Retinal pigment epithelial cell (primary cell): ENCODE measurements around the gene DSP.

Source experiments
- DNase-seq: peaks from one replicate; pipeline ENCODE4 v3.0.0-alpha.2; 2010; ENCODE audit warnings: low read depth
- H3K4me3 ChIP-seq: 2 replicates; pipeline ENCODE4 v1.5.1; 2011; ENCODE audit warnings: mild to moderate bottlenecking, low read length, control low read depth, moderate library complexity
- TF ChIP-seq, protein P1 (sequence below): conservative IDR thresholded peaks from 2 replicates; pipeline ENCODE4 v1.5.1; 2011; ENCODE audit warnings: low read depth, low read length, control low read depth, inconsistent platforms

The DSP gene

GRCh38 chr6:7522873-7523272 is 18.6 kb upstream of the DSP start:
- H3K4me3 ChIP-seq = no peak overlapping the region
- TF ChIP-seq, protein P1, sequence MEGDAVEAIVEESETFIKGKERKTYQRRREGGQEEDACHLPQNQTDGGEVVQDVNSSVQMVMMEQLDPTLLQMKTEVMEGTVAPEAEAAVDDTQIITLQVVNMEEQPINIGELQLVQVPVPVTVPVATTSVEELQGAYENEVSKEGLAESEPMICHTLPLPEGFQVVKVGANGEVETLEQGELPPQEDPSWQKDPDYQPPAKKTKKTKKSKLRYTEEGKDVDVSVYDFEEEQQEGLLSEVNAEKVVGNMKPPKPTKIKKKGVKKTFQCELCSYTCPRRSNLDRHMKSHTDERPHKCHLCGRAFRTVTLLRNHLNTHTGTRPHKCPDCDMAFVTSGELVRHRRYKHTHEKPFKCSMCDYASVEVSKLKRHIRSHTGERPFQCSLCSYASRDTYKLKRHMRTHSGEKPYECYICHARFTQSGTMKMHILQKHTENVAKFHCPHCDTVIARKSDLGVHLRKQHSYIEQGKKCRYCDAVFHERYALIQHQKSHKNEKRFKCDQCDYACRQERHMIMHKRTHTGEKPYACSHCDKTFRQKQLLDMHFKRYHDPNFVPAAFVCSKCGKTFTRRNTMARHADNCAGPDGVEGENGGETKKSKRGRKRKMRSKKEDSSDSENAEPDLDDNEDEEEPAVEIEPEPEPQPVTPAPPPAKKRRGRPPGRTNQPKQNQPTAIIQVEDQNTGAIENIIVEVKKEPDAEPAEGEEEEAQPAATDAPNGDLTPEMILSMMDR = no peak
- no peak for DNase-seq

- TF ChIP-seq, protein P1 = no peak
- no peak for DNase-seq
- no peak overlapping the region for H3K4me3 ChIP-seq
Measured at GRCh38 chr6:7523922-7524321, 17.5 kb upstream of the DSP start.

GRCh38 chr6:7526755-7527154 is 14.7 kb upstream of the DSP start:
- H3K4me3 ChIP-seq = no peak overlapping the region
- no peak for DNase-seq
- TF ChIP-seq, protein P1 = no peak

- H3K4me3 ChIP-seq = no peak overlapping the region
- DNase-seq = no peak
Measured at GRCh38 chr6:7528565-7528964, 12.9 kb upstream of the DSP start.

DNA sequence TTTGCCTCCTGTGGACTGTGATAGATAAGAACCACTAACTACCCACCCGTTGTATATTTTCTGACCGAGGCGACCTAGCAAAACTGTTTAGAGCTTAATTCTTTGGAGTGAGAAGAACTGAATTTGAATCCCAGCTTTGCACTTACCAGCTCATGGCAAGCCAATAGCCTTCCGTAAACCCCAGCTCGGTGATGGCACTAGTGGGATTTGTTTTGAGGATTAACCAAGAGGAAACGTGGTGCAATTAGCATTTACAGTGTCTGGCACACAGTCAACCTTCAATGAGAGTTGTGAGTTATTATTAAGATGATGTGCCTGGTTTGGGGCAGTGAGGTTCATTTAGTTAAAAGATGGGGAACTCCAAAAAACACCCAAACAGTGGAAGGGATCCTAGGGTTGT is 12.3 kb upstream of the DSP start:
- H3K4me3 ChIP-seq = no peak overlapping the region
- TF ChIP-seq, protein P1 = no peak
- DNase-seq = no peak

More at GRCh38 chr6:7528565-7528964, 12.9 kb upstream of the DSP start:
- TF ChIP-seq, protein P1 = no peak

DNA sequence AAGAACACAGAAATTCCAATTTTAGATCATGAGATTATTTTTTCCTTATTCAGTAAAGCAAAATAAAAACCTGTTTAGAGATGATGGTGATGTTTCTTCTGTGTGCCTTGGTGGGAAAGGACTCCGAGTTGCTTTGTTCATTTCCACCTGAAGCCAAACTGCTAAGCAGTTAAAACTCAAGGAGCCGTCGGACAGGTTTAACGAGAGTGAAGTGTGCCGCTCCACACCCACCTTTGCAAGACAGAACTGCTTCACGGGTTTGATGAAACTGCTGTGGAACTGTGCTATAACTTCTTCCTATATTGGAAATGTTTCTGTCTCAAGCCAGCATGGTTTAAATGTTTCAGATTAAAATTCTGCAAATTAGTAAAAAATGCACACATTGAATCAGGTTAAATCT is 9.2 kb upstream of the DSP start:
- TF ChIP-seq, protein P1 = no peak
- no peak overlapping the region for H3K4me3 ChIP-seq
- no peak for DNase-seq

- no peak overlapping the region for H3K4me3 ChIP-seq
- TF ChIP-seq, protein P1 = no peak
- no peak for DNase-seq
Measured at GRCh38 chr6:7532821-7533220, 8.7 kb upstream of the DSP start.
